GM12878 (cell line): ENCODE data around the gene SAP25. TPM values are rescaled to one million over a fixed set of nuclear protein-coding genes. Genes with fewer than 3 reads are reported as not detected.
A peak's percentile ranks its signal among the peaks of the same experiment; 100 is the strongest.

Experiments
- ATAC-seq: fragments of 200-7000 bp; cut with Tn5 transposase; 3 replicates; pipeline ENCODE4 v1.9.1; 2020; ENCODE audit warnings: mild to moderate bottlenecking, moderate library complexity
- BruUV-seq: library from RNA; stranded (reverse); fragments of 400-500 nt; replicated peaks from 2 replicates; lab custom pipeline; 2021; lab: Mats Ljungman, UMichigan
- CTCF ChIA-PET: fragments of 300-600 bp; sonication (Branson Sonifier 250); formaldehyde crosslinking; extraction: SDS; loops from one replicate; lab custom pipeline; 2021; ENCODE audit warnings: inconsistent platforms; lab: Yijun Ruan, JAX
- POLR2A ChIA-PET: fragments of 350-600 bp; formaldehyde crosslinking; extraction: SDS; loops from one replicate; lab custom pipeline; 2021; ENCODE audit warnings: inconsistent platforms; lab: Charles Lee
- RAD21 ChIA-PET: fragments of 300-600 bp; sonication (Branson Sonifier 250); formaldehyde crosslinking; loops from one replicate; lab custom pipeline; 2023; ENCODE audit warnings: antibody characterized with exemption; ENCODE audit not compliant: unreplicated experiment; lab: Charles Lee
- SMC1A ChIA-PET: fragments of 300-600 bp; sonication (Branson Sonifier 250); formaldehyde crosslinking; loops from one replicate; lab custom pipeline; 2023; ENCODE audit not compliant: unreplicated experiment, uncharacterized antibody; lab: Charles Lee
- DNase-seq: peaks from one replicate; pipeline ENCODE4 v3.0.0-alpha.2; 2011; ENCODE audit warnings: low read depth, low spot score
- FAIRE-seq: peaks from 3 replicates; lab custom pipeline; 2011; peaks lifted over from hg19 to GRCh38; lab: Jason Lieb, UNC
- H2AFZ ChIP-seq: 2 replicates; pipeline ENCODE4 v1.6.0; 2011; ENCODE audit warnings: low read depth, low read length, control low read depth; ENCODE audit not compliant: control insufficient read depth
- H3K27ac ChIP-seq: 2 replicates; pipeline ENCODE4 v1.5.1; 2011; ENCODE audit warnings: control low read depth; ENCODE audit not compliant: control insufficient read depth, insufficient read depth
- H3K27me3 ChIP-seq, 2 experiments: replicated peaks in 1 of 2; 2 replicates each; pipeline versions ENCODE4 v1.6.0 to v1.6.1; 2011; ENCODE audit warnings: low read length in 1 of 2; ENCODE audit not compliant: control insufficient read depth in 2 of 2, insufficient read depth in 2 of 2
- H3K36me3 ChIP-seq, 2 experiments: 2 replicates each; pipeline ENCODE4 v1.5.1; 2011; ENCODE audit warnings: low read length in 1 of 2; ENCODE audit not compliant: control insufficient read depth in 2 of 2, insufficient read depth in 2 of 2
- H3K4me1 ChIP-seq: 2 replicates; pipeline ENCODE4 v1.6.1; 2011; ENCODE audit warnings: mild to moderate bottlenecking, low read length, moderate library complexity, mixed read lengths; ENCODE audit not compliant: control insufficient read depth, insufficient read depth
- H3K4me2 ChIP-seq: 2 replicates; pipeline ENCODE4 v1.6.0; 2011; ENCODE audit warnings: control low read depth; ENCODE audit not compliant: control insufficient read depth, insufficient read depth
- H3K4me3 ChIP-seq: fragments of 200-600 bp; sonication (generic); 2 replicates; pipeline ENCODE4 v1.5.1; 2016
- H3K79me2 ChIP-seq: 2 replicates; pipeline ENCODE4 v1.6.0; 2011; ENCODE audit warnings: low read length; ENCODE audit not compliant: control insufficient read depth, insufficient read depth
- H3K9ac ChIP-seq: 2 replicates; pipeline ENCODE4 v1.8.0; 2011; ENCODE audit warnings: low read length, control low read depth, mixed read lengths; ENCODE audit not compliant: control insufficient read depth, insufficient read depth
- H3K9me3 ChIP-seq: replicated peaks from 3 replicates; pipeline ENCODE4 v1.5.1; 2011; ENCODE audit warnings: mild to moderate bottlenecking, low read length; ENCODE audit not compliant: control insufficient read depth, insufficient read depth
- H4K20me1 ChIP-seq: 2 replicates; pipeline ENCODE4 v1.6.0; 2011; ENCODE audit not compliant: control insufficient read depth, insufficient read depth
- ATF7 ChIP-seq: fragments of 450-650 bp; IDR thresholded peaks from 2 replicates; pipeline ENCODE4 v1.6.1; 2016; ENCODE audit warnings: low read depth, mild to moderate bottlenecking
- FOS ChIP-seq: IDR thresholded peaks from 3 replicates; pipeline ENCODE4 v1.6.1; 2011; ENCODE audit warnings: borderline replicate concordance; ENCODE audit not compliant: insufficient read length; ENCODE audit errors: extremely low read depth
- LARP7 ChIP-seq: fragments of 450-650 bp; IDR thresholded peaks from 2 replicates; pipeline ENCODE4 v1.6.1; 2017; ENCODE audit warnings: mild to moderate bottlenecking
- NFIC ChIP-seq: IDR thresholded peaks from 2 replicates; pipeline ENCODE4 v1.6.1; 2012; ENCODE audit warnings: low read depth, mild to moderate bottlenecking, inconsistent platforms, low read length, moderate library complexity
- NR2C2 ChIP-seq: IDR thresholded peaks from 2 replicates; pipeline ENCODE4 v1.6.1; 2011; ENCODE audit warnings: borderline replicate concordance, low read depth; ENCODE audit not compliant: control insufficient read depth, insufficient read length
- PRDM15 ChIP-seq: fragments of 450-650 bp; formaldehyde crosslinking; IDR thresholded peaks from 2 replicates; pipeline ENCODE4 v1.4.0; 2020; ENCODE audit warnings: mild to moderate bottlenecking, moderate library complexity
- RCOR1 ChIP-seq: conservative IDR thresholded peaks from 2 replicates; pipeline ENCODE4 v1.6.1; 2012; ENCODE audit warnings: low read depth, low read length, improper control_type of control experiment
- REST ChIP-seq: IDR thresholded peaks from 2 replicates; pipeline ENCODE4 v1.6.1; 2012; ENCODE audit warnings: mild to moderate bottlenecking, low read depth, low read length
- SMC3 ChIP-seq: IDR thresholded peaks from 2 replicates; pipeline ENCODE4 v1.6.1; 2011; ENCODE audit warnings: low read length, improper control_type of control experiment, borderline replicate concordance
- SUZ12 ChIP-seq: fragments of 200-600 bp; sonication (generic); IDR thresholded peaks from one replicate; pipeline ENCODE4 v1.6.1; 2018; ENCODE audit warnings: antibody characterized with exemption, mild to moderate bottlenecking; ENCODE audit not compliant: unreplicated experiment
- TAF1 ChIP-seq: IDR thresholded peaks from 2 replicates; pipeline ENCODE4 v1.6.1; 2011; ENCODE audit warnings: mild to moderate bottlenecking, low read depth, low read length, borderline replicate concordance
- TCF12 ChIP-seq: IDR thresholded peaks from 2 replicates; pipeline ENCODE4 v1.6.1; 2011; ENCODE audit warnings: low read depth, mild to moderate bottlenecking, low read length
- TCF3 ChIP-seq: IDR thresholded peaks from 2 replicates; pipeline ENCODE4 v1.6.1; 2012; ENCODE audit warnings: low read depth, mild to moderate bottlenecking, low read length, borderline replicate concordance; ENCODE audit not compliant: insufficient read depth
- ZNF622 ChIP-seq: fragments of 450-650 bp; IDR thresholded peaks from 2 replicates; pipeline ENCODE4 v1.6.1; 2017; ENCODE audit warnings: mild to moderate bottlenecking, inconsistent platforms
- WGBS: methylation state at CpG from one replicate; pipeline ENCODE4 v1.1.6; 2016; ENCODE audit warnings: low lambda C conversion rate; ENCODE audit not compliant: insufficient replicate concordance, insufficient coverage; ENCODE audit errors: missing lambda C conversion rate; 5-methylcytosine and 5-hydroxymethylcytosine counted together
- in situ Hi-C: fragments of 300-500 bp; cut with MboI; formaldehyde crosslinking; loops from 9 replicates; pipeline ENCODE4 v1.14.3; 2018; ENCODE audit warnings: mixed read lengths
- intact Hi-C: fragments of 100-400 bp; cut with micrococcal nuclease; formaldehyde crosslinking; loops from one replicate; pipeline ENCODE4 v1.14.2; 2022; ENCODE audit not compliant: unreplicated experiment
- polyA plus RNA-seq, 11 experiments: library from polyadenylated mRNA; depleted of rRNA in 4 of 11; unstranded in 6 of 11; stranded (reverse) in 5 of 11; fragments of >200 nt; fragmentation: Nextera tagmentation in 4 of 11; fragmentation: Illumina TruSeq in 1 of 11; extraction: Ambion mirVana in 4 of 11; extraction: Trizol in 1 of 11; gene quantifications; 1 replicate in 1 of 11; 2 replicates in 10 of 11; pipeline versions ENCODE4 v1.2.1 to v1.2.3, GENCODE V29; 2011 to 2016; ENCODE audit warnings: inconsistent platforms in 2 of 11, missing spikeins in 2 of 11, low read depth in 1 of 11
- total RNA-seq, 4 experiments: library from RNA; depleted of rRNA in 3 of 4; stranded (reverse); fragments of >200 nt in 3 of 4; fragmentation: Illumina TruSeq in 1 of 4; extraction: Trizol in 1 of 4; gene quantifications; 2 replicates each; pipeline versions ENCODE4 v1.2.1 to v1.2.3, GENCODE V29; 2013 to 2021

Gene SAP25
- total and polyA plus RNA-seq, 10 of the 15 experiments (the other 5 are each of a cell fraction or from before 2014, with no cell fraction given) = 0.14 to 8.6 (median 1.1) TPM

DNA sequence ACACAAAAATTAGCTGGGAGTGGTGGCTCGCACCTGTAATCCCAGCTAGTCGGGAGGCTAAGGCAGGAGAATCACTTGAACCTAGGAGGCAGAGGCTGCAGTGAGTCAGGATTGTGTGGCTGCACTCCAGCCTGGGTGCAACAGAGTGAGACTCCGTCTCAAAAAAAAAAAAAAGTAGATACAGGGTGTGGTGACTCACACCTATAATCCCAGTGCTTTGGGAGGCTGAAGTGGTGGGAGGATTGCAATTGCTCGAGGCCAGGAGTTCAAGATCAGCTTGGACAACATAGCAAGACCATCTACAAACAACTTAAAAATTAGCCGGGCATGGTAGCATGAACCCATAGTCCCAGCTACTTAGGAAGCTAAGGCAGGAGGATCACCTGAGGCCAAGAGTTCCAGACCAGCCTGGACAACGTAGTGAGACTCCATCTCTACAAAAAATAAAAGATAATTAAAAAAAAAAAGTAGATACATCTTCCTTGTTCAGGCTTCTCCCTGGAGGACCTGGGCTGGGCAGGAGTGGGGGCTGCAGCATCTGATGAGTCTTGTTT is 40.7 kb upstream of the SAP25 start (continued):
- TF ChIP-seq REST (no peak), FOS (no peak), NR2C2 (no peak)

GRCh38 chr7:100613412-100614175 is 39.9 kb upstream of the SAP25 start:
- Histone ChIP-seq H2AFZ (no peak overlapping the region), H3K4me2 (peak overlapping the region; percentile 100), H4K20me1 (no peaks in the 10 kb centered on the region), H3K27me3 (peaks cover 0 to 3% of the 10 kb centered on the region in 2 experiments; a peak in 2 of 4 replicates), H3K9me3 (no peaks in the 10 kb centered on the region), H3K27ac (no peak overlapping the region), H3K4me3 (no peak overlapping the region; the same call in 1 of the 2 replicates), H3K4me1 (peaks cover 5% of the 10 kb centered on the region), H3K36me3 (no peaks in the 10 kb centered on the region), H3K9ac (no peak overlapping the region; the same call in 1 of the 2 replicates), H3K79me2 (no peaks in the 10 kb centered on the region)
- ChIA-PET CTCF (interaction anchor here (0.6 to 6.6 kb wide), 8 partner anchors 20 to 186 kb away, joined by 3 to 35 read pairs (median 10); partner anchors contain the start of genes FBXO24, LRCH4 and POP7), RAD21 (interaction anchor here (0.9 to 2.2 kb wide), 4 partner anchors 28 to 82 kb away, joined by 3 to 7 read pairs (median 3); partner anchors contain the start of genes FBXO24 and LRCH4), POLR2A (interaction anchor here (0.7 to 2.2 kb wide), 4 partner anchors 27 to 262 kb away, joined by 3 to 28 read pairs (median 4); partner anchors contain the start of genes GNB2 and SRRT), SMC1A (interaction anchor here (1.9 to 2.4 kb wide), 3 partner anchors 13 to 92 kb away, joined by 6 to 10 read pairs (median 8); partner anchors contain the start of genes FBXO24, LRCH4 and POP7)
- in situ Hi-C loops = no loop called here
- no peak for ATAC-seq
- no peak for DNase-seq
- BruUV-seq = TSS peak; percentile 71
- intact Hi-C loops = loop anchor here (2.0 to 5.0 kb wide), 2 partner anchors 59 to 84 kb away; partner anchors contain the start of gene GNB2
- 82% methylated on average over 13 of the region's 13 CpGs for WGBS
- no peak for FAIRE-seq
- TF ChIP-seq PRDM15 (CRISPR knock-in tag) (no peak), TAF1 (no peak), SMC3 (no peak), TCF12 (no peak), LARP7 (no peak), ZNF622 (no peak), SUZ12 (no peak), ATF7 (no peak), TCF3 (no peak), RCOR1 (no peak), NFIC (no peak)
